ENCODE data around the gene NR1D1. TPM values are rescaled to one million over a fixed set of nuclear protein-coding genes. Genes with fewer than 3 reads are reported as not detected.

The NR1D1 gene
- total and polyA plus RNA-seq, 2 of the 13 experiments (the other 11 are each of a cell fraction or from before 2014, with no cell fraction given): 2.1 to 2.7 TPM

- TF ChIP-seq KDM6A (CRISPR knock-in tag; IDR thresholded peaks at IDR 0.05; ENCODE audit: low read depth) (peak; percentile 49; the same call in 1 of the 2 replicates), ARNT2 (CRISPR knock-in tag; IDR thresholded peaks at IDR 0.05; ENCODE audit: low read depth) (peak; percentile 34; the same call in 1 of the 2 replicates), HMG20A (CRISPR knock-in tag; IDR thresholded peaks at IDR 0.05; ENCODE audit: borderline replicate concordance) (peak; percentile 49; the same call in 1 of the 2 replicates), ZNF263 (CRISPR knock-in tag; IDR thresholded peaks at IDR 0.05) (peak; percentile 65), ARID3A (IDR thresholded peaks at IDR 0.05; ENCODE audit: low read depth, low read length) (no peak), ZHX1 (CRISPR knock-in tag; IDR thresholded peaks at IDR 0.05; ENCODE audit: low read depth) (peak; percentile 59; the same call in 1 of the 2 replicates), ARNTL (CRISPR knock-in tag; IDR thresholded peaks at IDR 0.05) (peak; percentile 98), GATA4 (IDR thresholded peaks at IDR 0.05; ENCODE audit: borderline replicate concordance, low read depth) (peak; percentile 55; the same call in 1 of the 2 replicates), YY1 (IDR thresholded peaks at IDR 0.05; ENCODE audit: insufficient read depth, insufficient replicate concordance, low read depth, low read length) (no peak), RORA (CRISPR knock-in tag; IDR thresholded peaks at IDR 0.05) (no peak), MBNL3 (CRISPR knock-in tag; conservative IDR thresholded peaks at IDR 0.05) (no peak), HBP1 (CRISPR knock-in tag; IDR thresholded peaks at IDR 0.05; ENCODE audit: low read depth) (peak; percentile 93), SP1 (IDR thresholded peaks at IDR 0.05) (no peak), SP1 (CRISPR knock-in tag; IDR thresholded peaks at IDR 0.05) (peak; percentile 52), HNRNPK (IDR thresholded peaks at IDR 0.05; ENCODE audit: low read depth, low read length, poor library complexity, severe bottlenecking) (no peak), NAIF1 (CRISPR knock-in tag; IDR thresholded peaks at IDR 0.05; ENCODE audit: borderline replicate concordance) (no peak), ZNF740 (CRISPR knock-in tag; IDR thresholded peaks at IDR 0.05) (no peak), ZNF639 (CRISPR knock-in tag; conservative IDR thresholded peaks at IDR 0.05) (peak; percentile 59; the same call in 1 of the 2 replicates), NPAS2 (CRISPR knock-in tag; IDR thresholded peaks at IDR 0.05; ENCODE audit: borderline replicate concordance) (no peak)
Observed at GRCh38 chr17:40113110-40113906, 12.9 kb upstream of the NR1D1 start (continued).
